GM19351 (cell line): ENCODE data around the gene CMSS1.

ENCODE experiments used
- ATAC-seq: cut with Tn5 transposase; IDR thresholded peaks from one replicate; pipeline ENCODE4 v1.9.1; 2021; ENCODE audit warnings: mild to moderate bottlenecking, moderate library complexity; ENCODE audit not compliant: unreplicated experiment

Gene CMSS1

DNA sequence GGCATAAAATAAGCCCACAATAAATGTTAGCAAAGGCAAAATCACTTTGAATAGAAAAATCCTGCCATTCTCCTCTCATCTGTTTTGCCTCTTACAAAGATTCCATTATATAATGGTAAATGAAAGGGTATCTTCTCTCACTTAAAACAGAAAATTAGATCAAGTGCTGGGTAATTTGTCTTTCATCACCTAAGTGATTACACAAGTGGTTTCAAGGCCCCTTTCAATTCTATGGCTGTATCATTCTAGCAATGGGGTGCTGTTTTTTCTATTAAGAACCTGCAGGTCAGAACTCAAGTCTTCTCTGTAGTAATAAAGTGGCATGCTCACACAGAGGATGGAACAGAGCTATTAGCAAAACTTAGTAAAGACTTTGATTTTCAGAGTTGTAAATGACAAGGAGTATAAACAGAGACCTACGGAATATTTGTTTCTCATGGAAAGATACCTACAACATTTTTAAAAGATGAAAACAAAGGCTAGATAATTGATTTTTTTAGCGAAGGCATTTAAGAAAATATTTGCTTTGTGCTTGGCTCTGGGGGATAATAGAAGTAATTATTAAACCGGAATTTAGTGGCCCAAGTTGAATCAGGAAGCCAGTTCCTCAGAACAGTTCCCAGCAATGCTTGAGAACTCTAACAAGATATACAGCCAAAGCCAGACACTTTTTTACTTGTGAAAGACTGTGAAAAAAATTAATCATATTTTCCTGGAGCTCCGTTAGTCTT lies 137.4 kb downstream of the CMSS1 start:
- ATAC-seq, result no peak

DNA sequence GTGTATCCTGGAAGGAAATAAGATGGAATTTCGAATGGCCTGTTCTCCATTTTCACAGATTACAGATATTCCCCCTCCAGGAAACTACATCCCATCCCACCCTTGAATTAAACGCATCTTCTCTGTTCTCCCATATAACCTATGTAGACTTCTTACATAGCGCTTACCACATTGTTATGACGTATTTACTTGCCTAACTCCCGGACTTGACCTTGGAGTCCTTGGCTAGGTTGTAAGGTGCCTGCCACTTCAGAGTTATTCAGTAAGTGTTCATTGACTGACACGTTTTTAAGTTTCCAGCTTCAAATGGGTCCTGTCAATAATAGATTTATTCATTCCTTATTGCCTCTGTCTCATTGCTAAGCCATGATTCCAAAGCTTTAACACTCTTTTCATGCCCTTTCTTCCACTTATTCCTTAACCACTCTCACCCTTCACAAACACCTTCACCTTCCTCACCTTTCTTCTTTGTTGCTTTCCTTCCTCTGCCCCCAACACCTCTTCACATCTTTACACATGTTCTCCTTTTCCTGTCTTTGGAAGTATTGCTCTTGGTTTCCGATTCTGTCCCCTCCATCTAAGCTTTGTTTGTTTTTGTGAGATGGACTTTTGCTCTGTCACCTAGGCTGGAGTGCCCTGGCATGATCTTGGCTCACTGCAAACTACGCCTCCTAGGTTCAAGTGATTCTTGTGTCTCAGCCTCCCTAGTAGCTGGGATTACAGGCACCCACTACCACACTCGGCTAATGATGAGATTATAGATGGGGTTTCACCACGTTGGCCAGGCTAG lies 138.3 kb downstream of the CMSS1 start:
- ATAC-seq, result no peak

DNA sequence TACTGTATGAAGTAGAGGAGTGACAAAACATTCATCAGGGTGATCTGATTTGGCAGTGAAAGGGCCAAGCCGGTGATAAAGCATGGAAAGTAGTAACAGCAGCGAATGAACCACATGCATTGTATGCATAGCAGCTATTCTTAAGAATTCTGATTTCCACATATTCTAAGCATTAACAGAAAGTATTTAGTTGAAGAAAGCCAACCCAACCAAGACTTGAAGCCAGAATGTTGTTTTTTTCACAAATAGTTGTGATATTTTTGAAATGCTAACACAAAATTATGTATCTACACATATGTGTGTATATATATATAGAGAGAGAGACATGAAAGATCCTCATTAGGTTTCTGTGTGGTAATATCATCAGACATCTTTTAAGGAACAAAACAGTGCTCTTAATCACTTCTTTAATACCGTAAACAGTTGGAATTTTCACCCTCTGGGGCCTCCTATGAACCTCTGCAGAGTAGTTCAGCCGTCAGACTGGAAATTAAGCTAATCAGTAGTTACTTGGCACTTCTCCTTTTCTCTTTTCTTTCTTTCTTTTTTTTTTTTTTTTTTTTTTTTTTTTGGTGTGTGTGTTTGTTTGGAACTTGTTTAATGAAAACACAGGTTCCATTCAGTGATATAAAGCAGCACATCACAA lies 139.6 kb downstream of the CMSS1 start:
- no peak for ATAC-seq

DNA sequence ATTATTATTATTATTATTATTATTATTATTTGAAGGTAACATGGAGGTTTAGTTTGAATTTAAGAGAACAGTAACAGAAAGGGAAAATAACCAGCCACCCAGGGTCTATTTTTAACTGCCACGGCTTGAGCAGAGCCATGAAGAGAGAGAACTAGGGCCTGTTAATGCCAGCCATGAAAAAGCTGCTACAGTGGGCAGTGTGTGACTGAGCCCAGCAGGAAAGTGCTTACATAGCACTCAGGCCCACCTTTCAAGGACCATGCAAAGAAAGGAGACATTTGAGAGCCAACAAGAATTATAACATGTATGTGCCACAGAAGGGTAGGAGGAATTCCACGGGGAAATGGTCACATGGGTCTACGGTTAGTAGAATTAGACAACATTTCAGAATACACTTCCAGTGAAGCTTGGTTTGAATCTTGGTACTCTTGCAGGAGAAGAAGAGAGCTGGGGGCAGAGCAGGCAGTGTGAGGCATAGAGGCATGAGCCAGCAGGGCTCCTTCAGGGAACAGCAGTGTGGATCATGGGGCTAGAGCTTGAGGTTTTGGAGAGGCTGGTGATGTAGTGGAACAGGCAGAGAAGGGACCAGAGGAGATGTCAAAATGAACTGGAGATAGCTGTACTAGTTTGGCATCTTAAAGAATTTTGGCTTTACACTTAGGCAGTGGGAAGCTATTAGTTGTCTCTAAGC lies 140.7 kb downstream of the CMSS1 start:
- no peak for ATAC-seq

DNA sequence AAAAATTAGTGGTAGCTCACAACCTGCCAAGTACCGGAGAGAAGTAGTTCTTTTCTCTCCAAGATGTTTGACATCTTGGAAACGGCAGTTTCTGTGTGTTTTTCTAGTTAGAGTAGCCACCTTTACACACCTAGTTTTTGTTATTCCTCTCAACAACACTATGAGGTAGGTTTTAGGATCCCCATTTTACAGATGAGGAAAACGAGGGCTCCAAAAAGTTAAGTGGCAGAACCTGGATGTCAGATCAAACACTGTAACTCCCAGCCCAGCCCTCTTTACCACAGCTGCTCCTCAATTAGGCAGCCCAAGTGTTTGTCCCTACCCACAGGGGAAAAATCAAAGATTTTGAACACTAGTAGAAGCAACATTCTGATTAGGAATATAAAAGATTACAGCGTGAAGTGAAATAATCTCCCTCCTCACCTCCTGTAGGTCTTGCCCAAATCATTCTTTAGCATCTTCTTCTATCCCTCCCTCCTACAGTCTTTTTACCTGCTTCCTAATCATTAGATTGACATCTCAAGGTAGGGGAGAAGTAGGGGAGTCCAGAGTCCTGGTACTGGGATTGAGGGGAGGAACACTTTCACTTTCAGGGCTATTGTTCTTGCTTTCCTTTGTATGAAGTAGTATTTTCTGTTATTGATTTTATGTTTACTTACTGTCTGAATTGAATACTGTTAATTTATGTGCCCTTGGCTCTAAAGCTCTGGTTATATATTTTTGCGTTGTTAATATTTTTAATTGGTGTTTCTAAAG lies 142.6 kb downstream of the CMSS1 start:
- no peak for ATAC-seq

DNA sequence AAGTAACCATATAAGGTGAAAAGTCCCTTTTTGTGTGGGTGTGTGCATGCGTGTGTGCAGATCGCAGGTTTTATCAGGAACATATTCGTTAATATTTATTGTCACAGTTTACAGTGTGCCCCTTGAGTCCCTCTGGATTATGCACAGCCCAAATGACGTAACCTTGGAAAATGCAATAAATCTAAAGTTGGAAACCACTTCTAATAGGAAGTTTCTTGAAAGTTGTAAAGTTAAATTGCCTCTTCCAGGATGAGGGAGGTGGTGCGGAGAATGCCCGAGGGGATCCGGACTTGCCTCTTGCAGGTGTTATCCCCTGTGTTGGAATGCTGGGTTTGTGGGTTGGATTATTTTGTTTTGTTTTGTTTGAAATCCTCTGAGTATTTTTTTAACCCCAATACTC lies 143.3 kb downstream of the CMSS1 start:
- no peak for ATAC-seq

DNA sequence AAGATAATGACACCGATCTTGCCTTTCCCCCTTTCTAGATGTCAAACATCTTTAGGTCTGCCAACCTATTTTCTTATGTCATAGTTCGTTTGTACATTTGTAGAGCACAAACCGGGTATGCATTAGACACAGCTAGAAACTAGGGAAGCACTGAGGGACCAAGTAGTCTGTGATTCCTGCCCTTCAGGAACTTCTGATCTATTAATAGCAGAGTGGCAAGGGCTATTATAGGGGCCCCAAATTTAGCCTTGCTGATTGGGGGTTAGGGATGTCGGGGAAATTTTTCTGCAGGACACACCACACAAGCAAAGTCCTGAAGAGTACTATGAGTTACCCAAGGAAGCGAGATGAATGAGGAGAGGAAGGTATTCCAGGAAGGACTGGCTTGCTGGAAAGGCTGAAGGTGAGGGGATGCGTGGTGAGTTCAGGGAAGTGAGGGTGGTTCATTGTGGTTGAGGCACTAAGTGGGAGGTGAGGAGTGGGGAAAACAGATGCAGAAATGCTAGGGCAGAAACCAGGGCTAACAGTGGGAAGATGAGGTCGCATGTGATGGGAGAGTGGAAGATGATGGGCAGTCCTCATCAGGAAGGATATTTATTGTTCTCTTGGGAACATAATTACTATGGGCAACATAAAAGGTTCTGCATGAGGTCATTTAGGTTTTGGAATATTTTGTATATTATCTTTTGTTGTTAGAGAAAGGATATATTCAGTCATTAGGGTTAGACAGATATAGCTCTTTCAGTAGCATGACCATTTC lies 144.3 kb downstream of the CMSS1 start:
- ATAC-seq, result no peak

DNA sequence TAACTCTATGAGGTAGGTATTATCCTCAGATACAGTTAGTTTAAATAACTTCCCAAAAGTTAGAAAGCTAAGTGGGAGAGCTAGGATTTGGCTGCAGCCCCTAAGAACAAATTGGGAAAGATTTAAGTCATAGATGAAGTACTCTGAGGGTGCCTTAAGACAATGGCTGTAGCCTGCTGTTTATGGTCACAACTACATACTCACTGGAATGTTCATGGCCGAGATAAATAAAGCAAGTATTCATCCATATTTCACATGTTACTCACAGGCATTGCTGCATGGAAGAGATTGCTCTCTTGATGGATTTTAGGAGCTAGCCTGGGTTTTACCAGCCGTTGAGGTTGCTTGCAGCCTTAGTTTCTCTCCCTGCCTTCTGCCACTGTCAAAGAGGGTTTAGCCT lies 145.0 kb downstream of the CMSS1 start:
- no peak for ATAC-seq

DNA sequence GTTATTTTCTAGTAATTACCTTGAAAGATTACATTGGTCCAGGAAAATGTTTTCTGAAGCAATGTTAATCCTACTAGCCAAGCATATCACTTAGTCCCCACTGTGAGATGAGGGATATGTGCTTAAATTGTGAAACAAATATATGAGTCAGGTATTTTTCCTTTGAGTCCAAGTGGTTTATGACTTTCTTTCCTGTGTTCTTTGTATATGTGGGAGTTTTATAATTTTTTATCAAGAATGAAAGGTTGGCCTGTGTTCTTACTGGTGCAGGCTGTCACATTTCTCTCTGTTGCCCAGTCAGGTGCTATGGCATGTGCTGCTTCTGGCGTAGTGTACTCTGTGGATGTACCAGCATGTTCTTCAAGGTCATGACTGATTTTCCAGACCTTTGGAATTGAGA lies 147.4 kb downstream of the CMSS1 start:
- no peak for ATAC-seq

DNA sequence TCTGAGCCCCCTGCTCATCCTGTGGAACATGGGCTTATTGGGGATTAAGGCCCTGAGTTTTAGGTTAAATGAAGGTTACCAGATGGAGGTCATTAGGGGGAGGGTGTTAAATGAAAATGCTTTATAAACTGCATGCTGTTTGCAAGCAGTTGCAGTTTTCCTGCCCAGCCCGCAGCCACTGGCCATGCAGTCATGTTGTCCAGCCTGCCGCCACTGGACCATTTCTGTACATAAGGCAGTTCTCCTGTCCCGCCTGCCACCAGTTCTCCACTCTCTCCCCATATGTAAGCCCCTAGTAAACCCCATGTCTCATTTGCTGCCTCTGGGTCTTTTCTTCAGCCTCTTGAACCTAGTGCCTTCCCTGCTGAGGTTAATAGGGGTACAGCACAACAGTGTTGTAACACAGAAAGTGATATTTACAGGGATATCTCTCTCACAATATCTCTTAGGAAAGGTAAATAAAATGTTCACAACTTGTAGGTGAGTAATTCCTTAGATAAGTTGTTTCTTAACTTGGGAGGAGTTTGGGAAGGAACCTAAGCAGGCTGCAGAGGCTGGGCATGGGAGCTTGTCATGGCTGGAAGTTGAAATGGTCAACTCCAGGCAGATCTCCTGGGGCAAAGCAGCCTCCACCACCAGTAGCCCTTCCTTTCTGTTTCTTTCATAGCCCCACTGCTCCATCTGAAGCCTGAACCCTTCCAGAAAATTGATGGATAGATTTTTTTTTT lies 148.2 kb downstream of the CMSS1 start:
- ATAC-seq, result no peak

DNA sequence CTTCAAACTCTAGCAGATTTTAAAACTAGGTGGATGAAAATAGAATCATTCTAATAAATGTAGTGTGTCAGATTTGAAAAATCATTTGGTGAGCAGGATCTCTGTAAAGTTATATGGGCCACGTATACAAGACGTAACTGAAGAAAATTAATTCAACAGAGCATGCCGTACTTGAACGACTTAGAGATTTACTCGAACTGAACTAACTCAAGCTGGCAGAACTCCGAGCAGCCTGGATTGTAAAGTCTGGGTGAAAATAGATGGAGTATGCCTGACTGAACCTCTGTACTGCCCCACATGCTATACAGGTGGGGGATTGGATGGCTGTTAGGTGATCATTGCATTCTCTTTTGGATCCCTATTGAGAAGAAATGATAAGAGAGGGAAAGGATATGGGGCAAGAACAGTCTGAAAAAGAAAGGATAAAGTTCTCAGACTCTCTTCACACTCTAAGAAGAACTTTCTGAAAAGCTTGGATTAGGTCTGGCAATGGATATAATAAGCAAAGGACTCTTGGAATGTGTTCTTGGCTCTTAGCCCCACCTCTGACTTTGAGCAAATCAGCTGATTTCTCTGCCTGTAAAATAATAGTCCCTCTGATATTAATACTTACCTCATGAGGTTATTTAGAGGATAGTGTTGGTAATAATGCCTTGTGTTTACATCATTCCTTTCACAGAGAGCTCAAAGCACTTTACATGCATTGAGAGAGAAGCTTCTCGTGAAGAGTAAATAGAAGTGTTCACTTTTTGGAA lies 149.2 kb downstream of the CMSS1 start:
- ATAC-seq, result no peak

DNA sequence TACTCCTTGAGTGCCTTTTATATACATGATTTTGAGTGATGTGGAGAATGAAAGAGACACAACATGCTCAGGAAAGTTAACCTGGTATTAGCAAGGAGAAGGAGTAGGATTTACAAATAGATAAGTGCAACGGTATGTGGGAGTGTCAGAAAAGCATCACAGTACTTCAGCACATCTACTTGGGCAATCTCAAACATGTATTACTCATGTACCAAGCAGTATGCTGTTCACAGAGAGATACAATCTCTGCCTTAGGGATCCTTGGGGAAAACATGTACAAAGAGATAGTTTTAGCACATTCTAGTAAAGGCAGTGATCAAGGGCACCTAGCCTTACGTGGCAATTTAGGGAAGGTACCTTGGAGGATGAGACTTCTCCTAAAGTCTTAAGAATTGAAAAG lies 150.1 kb downstream of the CMSS1 start:
- no peak for ATAC-seq

DNA sequence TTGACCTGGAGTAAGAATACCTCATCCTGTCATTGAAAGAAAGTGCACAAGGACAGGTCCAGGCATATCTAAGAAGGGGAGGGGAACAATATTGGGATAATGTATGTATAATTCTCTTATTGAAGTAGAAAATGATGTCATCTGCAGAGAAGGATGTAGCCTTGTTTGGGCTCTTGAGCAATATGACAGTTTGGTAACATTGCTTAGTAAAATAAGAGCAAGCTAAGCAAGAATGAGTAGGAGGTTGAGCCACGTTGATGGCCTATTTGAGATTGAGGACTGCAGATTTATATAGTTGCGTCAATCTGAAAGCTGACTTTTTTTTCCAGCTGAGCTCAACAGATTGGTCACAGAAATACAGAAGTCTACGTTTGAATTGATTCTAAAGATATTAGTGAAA lies 151.5 kb downstream of the CMSS1 start:
- no peak for ATAC-seq

DNA sequence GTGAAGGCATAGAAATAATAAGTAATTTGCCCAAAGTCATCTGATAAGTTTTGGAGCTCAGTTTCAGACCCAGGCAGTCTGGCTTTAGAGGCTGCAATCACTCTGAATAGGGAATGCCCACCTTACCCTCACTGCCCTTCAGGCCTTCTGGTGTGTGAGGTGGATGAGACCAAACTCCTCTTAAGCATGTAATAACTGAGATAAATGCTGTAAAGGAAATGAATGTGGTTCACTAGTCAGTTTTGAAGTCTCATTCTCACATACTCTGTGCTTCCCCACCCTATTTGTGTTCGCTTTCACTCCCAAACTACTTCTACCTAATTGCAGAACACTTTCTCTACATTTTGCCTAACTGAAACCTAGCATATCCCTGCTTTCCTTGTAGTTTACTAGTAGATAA lies 152.5 kb downstream of the CMSS1 start:
- ATAC-seq, result peak; percentile 97

DNA sequence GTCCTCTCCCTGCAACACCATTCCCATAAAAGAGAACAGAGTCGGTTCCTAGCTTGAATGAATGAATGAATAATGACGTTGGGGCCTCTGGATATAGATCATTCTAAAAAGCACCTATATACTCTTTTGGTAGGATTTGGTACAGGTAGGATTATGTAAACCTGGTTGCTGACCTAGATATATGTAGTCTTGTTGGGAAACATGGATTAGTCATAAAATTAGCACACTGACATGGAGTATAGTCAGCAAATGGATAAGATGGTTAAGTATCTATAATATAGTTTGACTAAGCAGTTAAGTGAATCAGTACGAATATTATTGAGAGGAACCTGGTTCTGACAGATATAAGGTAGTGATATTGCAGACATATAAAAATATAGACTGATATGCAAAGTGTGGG lies 154.1 kb downstream of the CMSS1 start:
- ATAC-seq, result no peak

DNA sequence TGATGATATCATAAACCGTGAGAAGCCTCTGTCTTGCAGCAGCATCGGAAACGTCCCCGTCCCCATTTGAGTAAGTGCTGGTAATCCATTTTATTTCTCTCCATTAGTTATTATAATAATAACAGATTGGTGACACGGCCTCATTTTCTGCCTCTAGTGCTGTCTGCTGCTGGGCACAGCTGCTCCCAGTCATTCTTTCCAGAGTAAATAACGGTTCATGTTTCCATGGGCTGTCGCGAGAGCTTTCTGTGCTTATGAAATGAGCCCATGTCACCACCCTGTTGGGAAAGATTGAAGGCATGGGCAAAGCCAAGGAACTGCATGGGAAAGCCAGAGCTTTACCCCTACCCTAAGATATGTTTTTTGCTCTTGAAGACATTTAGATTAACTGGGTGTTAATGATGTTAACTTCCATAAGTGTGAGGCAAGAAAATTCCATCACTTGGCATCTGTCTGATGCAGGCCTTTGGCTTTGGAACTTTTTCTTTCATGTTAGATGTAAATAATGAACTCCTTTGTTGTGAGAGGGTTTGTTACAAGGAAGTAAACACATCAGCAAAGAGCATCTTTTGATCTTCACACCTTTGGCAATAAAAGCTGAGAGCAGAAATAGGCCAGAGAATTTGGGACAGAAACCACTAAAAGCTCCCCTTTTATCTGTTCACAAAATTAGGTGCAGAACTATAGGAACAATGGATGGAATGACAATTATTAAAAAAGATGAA lies 154.9 kb downstream of the CMSS1 start:
- no peak for ATAC-seq

DNA sequence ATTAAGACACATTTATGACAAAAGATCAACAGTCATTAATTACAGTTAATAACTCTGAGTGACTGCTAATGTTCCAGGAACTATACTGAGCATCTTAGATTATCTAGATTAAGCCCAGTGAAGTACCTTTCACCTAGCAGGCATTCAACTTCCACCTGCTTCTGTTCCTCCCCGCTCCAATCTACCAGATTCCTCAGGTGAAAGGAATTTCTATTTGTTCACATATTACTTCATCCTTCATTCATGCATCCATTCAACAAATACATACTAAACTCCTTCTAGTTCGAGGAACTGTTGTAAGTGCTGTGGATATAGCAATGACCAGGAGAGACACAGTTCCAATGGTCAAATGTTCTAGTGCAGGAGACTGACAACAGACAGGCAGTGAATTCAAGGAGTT lies 157.3 kb downstream of the CMSS1 start:
- ATAC-seq, result no peak

DNA sequence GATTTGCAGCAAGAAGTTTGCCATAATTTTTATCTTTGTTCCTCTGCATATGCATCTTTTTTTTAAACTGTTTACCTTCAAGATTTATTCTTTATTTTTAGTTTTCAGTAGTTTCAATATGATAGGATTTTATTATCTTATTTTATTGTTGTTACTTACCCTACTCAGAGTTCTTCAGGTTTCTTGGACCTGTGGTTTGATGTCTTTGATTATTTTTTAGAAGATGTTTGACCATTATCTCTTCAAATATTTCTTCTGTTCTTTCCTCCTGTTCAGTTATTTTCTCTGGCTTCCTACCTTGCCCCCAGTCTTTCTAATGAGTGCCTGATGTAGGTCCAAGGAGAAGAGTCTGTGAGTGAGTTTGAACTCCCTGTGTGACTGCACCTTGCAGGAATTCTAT lies 158.9 kb downstream of the CMSS1 start:
- no peak for ATAC-seq
